Inflammatory macrophage treated with lipopolysaccharide for 4 hours (primary cell): ENCODE results near the gene ATF3.
"Not testable (repeated sequence)": the region's sequence is repeated elsewhere in the genome, so short reads cannot be mapped to it uniquely, and the experiment has no call there.

Source experiments
- DNase-seq: peaks from one replicate; pipeline ENCODE4 v3.0.0-alpha.2; 2020

The ATF3 gene

DNA sequence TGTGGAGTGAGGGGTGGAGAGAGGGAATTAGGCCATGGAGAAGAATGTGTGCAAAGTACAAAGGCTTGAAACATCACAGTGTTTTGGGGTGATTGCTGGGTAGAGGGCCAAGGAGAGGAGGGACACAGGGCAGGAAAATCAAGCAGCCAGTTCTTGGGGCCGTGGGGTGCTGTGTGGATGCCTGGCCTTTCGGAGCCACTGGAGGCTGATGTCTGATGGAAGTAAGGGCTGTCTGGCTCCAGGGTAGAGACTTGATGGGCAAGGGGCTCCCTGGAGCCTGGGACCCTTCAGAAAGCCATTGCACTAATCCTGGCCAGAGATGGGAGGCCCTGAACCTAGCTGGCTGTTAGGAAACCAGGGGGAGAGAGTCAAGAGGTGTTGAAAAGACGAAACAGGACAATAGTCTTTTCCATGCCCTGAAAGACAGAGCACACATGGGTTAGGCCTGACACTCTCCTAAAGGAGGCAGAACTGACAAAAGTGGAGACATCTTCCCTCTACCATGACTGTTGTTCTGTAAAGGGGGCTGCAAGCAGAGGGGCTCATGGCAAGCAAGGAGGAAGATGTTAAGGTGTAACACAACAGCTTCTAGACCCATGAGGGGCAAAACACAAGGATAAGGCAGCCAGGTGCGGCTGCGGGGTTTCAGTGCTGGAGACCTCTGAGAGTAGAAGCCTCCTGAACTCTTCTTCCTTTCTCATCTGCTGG is 21.0 kb downstream of the ATF3 start:
- no peak for DNase-seq

DNA sequence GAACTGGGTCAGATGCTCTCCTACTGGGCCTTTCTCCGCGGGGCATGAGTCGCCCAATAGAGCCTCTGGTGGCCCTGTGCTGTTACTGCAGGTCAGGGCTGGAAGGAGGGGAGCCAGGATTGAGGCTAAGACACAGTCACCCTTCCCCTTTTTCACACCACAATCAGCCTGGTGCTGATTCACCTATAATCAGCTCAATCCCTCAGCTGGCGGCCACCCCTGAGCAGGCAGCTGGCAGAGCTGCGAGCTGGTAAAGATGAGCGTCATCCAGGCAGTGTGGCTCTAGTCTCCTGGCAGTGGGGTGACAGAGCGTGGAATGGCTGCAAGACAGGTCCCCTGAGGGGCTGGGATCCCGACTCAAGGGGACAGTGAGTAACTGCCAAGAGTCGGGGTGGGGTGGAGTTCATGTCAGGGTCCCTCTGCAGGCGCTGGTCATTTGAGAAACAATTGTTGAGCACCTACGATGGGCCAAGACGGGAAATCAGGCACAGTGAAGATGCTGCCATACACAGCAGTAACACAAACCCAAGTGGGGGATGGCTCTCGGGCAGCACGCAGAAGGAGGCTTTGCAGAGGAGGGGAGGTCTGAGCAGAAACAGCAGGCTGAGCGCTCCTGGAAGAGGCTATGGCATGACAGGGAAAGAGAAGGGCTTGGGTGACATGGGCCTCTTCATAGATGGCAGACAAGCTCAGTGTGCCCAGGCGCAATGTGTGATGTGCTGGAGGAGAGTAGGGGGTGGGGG is 21.8 kb downstream of the ATF3 start:
- DNase-seq = peak; percentile 90

DNA sequence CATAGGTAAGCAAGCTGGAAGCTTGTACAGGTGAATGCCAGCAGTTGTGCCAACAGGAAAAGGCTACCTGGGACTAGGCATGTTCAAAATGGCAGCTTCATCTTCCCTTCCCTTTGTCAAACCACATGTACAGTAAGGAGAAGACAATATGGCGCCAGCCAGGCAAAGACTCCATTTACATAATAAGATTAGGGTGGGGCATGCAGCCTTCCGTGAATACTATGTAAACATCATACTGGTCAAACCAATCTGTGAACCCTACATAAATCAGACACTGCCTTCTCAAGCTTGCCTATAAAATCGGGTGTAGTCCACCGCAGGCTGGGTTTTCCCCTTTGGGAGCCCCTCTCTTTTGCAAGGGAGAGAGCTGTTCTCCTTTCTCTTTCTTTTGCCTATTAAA is 24.6 kb downstream of the ATF3 start:
- DNase-seq = peak; percentile 94

DNA sequence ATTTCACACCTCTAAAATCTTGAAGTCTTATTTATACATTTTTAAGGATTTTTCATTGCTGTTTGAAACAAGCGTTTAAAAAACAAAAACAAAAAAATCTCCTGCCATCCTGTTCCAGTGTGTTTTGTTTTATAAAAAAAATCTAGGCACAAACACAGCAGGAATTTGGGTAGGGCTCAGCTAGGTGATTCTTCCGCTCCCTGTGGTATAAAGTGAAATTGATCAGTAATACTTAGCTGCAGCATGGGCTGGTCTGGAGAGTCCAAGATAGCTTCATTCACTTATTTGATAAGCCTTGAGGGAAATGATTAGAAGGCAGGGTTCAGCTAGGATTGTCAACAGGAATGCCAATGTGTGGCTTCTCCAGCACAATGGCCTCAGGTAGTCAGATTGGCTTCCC is 25.7 kb downstream of the ATF3 start:
- DNase-seq = no peak

DNA sequence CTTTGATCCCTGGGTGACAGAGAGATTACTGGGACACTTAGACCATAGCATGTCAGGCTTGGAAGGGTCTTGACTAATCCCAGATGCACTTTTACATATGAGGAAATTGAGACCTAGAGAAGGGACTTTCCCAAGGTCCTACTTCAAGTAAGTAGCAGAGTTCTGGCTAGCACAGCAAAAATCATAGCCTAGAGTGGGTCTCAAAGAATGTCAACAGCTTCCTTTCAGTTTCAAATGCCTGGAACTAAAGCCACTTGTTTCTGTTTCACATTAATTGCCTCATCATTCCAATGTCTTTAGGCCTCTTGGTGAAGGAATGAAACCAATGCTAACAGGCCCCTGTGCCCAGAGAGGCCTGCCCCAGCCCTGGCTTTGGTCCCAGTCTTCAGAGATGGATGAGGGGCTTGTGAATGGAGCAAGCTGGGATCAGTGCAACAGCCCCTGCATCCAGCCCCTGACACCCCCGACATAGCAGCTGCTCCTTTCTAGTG is 26.6 kb downstream of the ATF3 start:
- DNase-seq = peak; percentile 99

DNA sequence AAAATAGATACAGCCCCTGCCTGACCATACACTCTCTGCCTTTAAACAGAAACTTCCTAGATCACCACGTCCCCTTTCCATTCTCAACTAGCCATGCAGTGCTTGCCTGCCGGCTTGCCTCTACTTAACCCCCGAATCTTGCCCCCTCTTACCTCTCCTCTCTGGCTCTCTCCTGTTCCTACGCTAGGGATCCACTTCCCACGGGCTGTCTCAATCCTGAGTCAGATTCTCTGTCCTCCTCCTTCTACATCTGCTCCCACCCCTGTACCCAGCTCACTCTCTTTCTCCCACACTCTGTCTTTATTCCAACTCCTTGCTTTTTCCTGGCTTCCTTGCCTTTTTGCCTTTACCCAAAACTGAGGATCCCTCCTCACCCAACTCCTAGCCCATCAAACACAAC is 29.3 kb downstream of the ATF3 start:
- no peak for DNase-seq

DNA sequence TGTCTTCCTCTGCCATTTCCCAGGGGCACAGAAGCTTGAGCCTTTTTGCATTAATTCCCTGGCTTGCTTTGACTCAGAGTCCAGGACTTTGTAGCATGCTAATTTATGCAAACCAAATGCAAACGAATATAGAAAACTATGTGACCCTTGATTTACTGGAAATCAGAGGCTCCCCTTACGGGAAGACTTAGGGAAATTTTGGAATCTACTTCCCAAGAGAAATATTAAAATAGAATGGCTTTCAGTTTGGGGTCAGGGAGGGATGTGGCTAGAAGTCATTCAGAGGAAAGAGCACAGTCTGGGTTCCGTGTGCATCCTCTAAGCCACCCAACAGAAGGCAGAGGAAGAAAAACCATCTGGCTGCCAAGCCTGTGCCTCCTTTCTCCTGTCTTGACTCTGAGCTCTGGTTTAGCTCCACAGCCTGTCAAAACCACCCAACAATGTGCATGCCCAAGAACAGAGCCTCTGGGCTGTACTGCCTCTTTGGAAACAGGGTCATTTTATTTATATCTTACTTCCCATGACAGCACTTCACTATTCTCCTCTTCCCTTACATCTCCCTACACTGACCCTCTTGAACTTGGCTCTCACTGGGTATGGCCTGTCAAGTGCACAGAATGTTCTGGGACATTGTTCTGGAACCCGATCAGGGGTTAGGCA is 30.1 kb downstream of the ATF3 start:
- DNase-seq = peak; percentile 20

DNA sequence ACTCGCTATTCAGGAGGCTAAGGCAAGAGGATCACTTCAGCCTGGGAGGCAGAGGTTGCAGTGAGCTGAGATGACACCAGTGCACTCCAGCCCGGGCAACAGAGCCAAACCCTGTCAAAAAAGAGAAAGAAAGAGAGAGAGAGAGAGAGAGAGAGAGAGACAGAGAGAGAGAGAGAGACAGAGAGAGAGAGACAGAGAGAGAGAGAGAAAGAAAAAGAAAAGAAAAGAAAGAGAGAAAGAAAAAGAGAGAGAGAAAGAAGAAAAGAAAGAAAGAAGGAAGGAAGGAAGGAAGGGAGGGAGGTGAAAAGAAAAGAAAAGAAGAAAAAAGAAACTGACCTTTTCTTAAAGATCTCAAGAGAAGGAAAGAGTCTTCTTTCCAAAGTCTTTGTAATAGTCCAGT is 31.0 kb downstream of the ATF3 start:
- DNase-seq = not testable (repeated sequence)

DNA sequence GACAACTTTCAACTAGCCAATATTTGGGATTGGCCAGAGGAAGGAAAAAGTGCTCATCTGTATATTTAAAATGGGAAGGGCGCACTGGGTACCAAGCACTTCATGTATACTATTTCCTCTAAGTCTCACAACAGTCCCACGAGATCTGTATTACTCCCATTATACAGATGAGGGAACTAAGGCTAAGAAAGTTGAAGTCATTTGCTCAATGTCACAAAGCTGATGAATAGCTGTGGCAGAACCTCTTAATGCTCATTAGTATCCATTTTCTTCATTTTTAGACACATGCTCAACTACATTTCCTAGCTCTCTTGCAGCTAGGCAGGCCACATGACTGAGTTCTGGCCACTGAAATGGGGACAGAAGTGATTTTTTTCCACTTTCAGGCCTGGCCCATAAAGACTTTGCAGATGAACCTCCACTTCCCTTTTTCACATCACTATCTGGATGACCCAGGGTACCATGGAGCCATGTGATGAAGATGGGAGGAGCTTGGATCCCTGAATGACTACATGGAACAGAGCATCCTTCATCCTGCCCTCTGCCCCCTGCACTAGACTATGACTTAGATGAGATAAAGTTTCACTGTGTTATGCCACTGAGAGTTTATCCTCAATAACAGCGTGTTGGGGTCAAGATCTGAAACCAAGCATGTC is 31.8 kb downstream of the ATF3 start:
- peak; percentile 66 for DNase-seq

DNA sequence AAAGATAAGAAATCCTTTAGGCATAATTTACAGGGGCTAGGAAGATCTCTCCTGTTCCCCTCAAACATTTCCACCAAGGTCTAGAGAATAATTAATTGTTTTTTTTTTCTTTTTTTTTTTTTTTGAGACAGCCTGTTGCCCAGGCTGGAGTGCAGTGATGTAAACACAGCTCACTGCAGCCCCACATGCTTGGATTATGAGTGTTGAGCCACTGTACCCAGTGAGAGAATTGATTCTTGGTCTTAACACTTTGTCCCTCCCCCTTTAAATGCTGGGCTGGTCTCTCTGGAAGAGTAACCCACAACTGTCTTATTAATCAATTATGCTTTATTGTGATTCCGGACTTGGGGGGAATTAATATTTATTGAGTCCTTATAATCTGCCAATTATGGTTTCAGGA is 33.4 kb downstream of the ATF3 start:
- DNase-seq = no peak

DNA sequence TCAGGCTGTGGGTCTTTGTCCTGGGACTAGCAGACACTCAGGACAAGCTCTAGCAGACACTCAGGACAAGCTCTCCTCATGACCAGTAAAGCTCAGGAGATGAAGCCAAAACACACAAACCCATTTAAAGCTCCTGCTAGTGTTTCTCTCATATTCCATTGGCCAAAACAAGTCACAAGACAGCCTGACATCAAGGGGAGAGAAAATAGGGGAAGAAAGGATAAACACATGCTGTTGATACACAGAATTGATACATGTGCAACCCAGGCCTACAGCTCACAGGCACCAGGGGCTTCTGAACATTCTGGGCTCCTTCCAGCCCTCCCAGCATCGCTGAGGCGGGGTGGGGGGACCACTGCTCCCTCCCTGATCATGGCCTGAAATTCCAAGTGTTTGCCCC is 35.3 kb downstream of the ATF3 start:
- no peak for DNase-seq

DNA sequence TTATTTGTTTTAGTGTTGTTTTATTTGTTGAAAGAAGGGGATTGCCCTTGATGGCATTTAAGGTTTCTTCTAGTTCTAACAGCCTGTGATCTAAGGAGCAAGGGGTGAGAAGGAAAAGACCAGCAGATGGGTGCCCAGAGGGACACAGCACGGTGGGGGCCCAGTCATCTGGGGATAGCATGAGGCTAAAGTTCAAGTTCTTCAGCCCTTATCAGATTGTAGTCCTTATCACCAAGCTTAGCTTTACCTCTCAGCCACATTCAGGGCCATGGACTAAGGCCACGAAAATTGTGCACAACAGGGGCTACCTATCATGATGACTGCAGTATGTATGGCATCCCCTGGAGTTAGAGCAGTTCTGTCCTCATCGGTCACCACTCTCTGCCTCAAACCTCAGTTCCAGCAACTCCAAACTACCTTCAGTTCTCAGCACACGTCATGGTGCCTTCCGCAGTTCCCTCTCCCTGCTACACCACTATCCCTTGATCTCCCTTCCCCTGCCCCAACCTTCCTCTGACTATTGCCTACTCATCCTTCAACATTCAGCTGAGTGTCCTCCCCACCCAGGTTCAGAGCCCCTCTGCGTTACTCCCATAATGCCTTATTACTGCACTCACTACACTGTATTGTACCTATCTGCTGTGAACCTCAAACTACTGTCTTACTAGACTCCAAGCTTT is 36.4 kb downstream of the ATF3 start:
- no peak for DNase-seq

DNA sequence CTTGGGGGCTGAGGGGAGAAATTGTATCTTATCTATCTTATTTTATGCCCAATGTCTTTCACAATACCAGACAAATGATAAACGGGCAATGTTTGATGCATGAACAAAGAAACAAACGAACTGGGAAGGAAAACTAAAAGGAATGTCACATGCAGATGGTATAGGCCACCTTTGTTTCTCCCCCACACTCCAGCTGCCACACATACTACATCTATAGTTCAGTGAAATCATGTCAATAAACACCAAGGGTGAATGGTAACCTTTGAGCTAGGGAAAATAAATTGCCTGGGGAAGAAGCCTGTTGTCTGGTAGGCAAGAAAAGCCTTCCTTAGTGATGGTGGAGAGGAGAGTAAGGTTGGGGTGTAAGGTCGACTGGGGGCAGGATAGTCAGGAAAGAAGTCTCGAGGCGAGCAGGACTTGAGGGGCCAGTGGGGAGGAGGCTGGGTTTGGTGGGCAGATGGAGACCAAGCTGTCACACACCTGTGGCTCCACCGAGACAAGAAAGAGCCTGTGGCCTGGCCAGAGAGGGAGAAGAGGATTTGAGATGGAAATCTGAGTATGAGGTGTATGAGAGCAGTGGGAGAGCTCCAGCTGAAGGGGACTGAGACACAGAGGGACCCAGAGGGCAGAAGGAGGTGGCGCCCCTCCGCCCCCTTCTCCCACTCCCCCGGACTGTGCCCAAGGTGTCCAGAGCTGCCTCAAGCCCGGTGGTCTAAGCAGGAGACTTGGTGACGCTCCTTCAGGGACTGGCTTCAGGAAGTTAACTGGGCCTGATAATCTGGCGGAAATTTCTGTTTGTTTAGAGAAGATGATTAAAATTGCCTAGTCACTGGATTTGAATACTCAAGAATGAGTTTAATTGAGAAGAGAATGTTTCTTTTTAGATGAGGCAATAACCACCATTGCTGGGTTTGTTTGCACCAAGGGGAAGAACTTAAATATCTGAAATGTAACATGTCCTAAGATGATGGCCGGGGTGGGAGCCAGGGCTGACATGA is 37.3 kb downstream of the ATF3 start:
- DNase-seq = no peak

DNA sequence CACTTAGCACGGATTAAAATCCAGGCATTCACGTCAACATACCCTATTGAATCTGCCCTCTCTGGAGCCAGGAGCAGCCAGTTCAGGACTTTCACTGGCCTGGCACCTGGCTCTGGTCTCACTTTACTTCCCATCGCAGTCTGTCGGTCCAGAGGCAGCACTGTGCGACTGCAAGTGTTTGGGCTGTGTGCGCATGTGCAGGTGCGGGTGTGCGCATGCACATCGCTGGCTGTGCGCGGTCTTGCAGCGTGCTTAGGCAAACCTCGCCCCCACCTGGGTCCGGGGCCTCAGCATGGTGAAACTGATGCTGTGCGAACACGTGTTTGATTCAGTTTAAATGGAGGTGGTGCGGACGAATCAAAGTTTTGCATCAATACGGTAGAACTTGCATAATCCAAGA is 38.0 kb downstream of the ATF3 start:
- DNase-seq = no peak

DNA sequence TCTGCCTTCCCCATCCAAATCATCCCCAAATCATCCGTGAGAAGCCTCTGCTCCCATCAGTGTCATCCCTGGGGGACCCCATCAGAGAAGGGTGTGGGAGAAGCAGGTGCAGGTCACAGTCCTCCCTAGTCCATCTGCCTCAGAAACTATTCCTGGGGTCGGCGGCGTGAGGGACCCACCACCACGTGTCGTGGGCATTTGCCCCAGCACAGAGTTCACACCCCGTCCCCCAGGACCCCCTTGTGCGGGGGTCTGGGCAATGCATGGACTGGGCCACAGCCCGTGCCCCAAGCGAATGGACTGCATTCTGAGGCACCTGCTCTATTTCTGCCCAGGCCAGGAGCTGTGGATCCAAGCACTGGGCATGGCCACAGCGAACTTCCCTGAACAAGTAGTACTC is 38.4 kb downstream of the ATF3 start:
- no peak for DNase-seq

DNA sequence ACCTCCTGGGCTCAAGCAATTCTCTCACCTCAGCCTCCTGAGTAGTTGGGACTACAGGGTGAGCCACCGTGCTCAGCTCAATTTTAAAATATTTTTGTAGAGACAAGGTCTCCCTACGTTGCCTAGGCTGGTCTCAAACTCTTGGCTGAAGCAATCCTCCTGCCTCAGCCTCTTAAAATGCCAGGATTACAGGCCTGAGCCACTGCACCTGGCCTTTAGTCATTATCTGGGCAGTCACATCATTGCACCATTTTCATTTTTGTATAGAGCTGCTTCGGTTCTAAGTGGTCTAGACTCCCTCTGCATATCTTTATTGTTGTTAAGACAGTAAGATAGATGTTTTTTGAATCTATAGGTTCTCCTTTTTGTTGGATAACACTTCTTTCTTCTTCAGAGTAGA is 39.9 kb downstream of the ATF3 start:
- DNase-seq = no peak

DNA sequence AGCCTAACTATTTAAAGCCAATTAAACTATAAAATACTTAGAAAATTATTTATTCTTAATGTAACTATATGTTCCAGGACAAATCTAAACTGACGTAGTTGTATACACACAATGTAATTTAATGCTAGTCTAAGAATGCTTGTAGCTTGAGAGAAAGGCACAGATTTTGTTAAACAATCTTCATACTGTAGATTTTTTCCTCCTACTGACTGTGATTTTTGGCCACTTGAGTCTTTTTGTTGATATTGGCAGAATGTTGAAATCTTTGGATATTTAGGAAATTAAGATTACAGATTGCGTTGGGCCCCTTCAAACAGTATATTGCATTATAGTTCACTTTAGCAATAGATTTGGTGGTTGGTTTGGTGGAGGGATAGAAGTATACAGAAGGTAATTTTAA is 40.5 kb downstream of the ATF3 start:
- no peak for DNase-seq

DNA sequence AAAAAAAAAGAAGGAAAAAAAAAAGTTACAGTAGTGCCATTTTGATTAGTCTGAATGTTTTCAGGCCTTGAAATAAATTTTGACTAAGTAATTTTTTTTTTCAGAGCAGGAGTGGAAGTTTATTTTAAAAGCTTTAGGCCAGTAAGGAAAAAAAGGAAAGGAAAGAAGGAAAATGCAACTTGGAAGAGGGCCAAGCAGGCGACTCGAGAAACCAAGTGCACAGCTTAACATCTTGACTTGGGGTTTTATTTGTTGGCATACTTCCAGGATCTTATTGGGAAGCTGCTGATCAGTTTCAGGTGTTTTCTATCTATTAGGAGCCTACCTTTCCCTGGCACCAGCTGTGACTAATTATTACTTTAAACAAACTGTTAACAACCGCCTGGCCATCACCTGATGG is 41.7 kb downstream of the ATF3 start:
- no peak for DNase-seq

DNA sequence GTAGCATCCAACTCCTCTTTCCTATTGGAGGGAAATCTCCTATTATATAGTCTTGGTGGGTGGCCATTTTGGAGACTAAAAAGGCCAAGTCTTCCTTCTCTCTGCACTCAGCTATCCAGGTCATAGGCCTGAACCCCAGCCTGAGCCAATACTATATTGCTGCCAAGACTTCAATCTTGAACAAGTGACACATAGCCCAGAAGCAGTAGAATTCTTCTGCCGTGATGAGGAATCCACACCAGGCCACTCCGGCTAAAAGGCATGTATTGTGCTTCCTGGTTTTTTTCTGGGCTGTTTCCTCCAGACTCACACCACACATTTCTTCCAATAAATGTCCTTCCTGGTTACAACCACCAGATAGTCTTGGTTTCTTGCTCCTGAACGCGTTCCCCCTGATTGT is 43.0 kb downstream of the ATF3 start:
- no peak for DNase-seq

DNA sequence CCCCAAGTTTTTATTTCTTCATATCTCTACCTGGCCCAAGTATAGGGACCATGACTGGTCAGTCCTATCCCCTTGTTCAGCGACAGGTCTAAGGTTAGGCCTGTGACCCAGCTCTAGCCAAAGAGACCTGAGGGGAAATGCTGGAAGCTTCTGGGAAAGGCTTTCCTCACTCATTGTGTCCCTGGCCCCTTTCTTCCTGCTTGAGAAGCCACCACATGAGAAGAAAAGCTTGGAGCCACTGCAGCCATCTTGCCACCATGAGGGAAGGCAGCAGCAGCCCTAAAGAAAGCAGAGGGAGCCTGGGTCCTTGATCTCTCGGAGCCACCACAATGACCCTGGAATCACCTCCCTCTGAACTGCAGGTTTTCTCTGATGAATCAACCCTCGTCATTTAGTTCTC is 43.4 kb downstream of the ATF3 start:
- no peak for DNase-seq

DNA sequence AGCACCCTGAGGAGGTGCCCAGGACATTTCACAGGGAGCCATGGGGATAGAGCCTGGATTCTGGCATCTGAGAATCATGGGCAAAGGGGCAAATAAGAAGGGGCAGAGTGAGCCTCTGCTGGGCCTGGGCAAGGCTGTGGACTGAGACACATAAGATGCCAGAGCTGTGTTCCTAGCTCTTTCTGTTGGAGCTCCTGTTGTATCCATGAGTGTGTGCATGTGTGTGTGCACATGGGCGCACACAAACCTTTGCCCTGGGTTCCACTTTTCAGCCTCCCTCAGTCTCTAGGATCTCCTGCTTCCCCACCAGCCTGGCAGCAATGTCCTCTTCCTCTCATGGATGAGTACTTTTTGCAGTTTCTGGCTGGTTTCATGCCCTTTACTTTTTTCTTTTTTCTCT is 44.0 kb downstream of the ATF3 start:
- DNase-seq = no peak
